HEK293 (cell line): ENCODE results near the gene IFT27.

Source experiments
- SETDB1 ChIP-seq: IDR thresholded peaks from one replicate; pipeline ENCODE4 v1.6.1; 2017; ENCODE audit warnings: mild to moderate bottlenecking, low read length, moderate library complexity, mixed read lengths; ENCODE audit not compliant: insufficient read length
- ZNF654 ChIP-seq: fragments of 450-650 bp; formaldehyde crosslinking; IDR thresholded peaks from 2 replicates; pipeline ENCODE4 v1.5.1; 2016; ENCODE audit warnings: low read depth, missing biosample characterization, missing genetic modification characterization

DNA sequence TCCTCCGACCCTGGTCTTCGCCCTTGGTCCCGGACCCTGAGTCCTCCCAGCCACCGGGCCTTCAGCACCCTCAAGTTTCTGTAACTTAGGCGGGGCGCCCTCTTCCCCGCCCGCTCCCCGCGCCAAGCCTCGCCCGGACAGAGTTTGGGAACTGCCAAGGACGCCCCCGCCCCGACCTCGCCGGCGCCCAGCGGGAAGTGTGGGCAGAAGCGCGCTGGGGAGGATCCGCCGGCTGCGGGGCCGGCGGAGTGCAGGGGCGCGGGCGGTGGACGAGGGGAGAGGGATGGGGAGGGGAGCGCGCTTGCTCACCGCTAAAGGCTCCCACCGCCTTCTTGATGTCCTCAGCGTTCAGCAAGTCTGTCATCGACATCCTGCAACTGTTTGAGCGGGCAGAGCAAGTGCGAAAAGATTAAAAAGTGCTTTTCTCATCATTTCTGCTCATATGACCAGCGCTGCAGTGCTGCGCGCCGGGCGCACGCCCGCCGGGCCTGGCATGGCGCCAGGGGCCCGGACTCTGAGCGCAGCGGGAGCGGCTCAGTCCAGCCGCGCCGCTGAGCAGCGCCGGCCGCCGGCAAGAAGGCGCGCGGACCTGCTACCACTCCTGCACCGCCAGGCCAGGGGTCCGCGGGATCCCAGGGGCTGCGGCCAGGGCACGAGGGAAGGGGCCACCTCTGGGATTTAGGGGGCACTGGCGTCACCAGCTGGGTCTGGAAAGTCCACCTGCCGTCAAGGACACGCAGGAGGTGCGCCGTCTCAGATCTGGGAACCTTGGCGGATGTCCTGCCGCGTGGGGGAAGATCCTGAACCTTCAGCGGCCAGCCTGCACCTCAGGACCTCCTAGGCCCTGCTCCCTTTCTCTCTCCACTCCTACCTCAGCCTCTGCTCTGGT lies 41.0 kb upstream of the IFT27 start, which contains the start of gene PVALB:
- no peak for TF ChIP-seq ZNF654 (tag by site-specific recombination)
- no peak for TF ChIP-seq SETDB1
